MV-4-11 (cell line): Measurements from ENCODE around the gene PANX2.
"Not testable (repeated sequence)": the region's sequence is repeated elsewhere in the genome, so short reads cannot be mapped to it uniquely, and the experiment has no call there.

ENCODE experiments used
- DNase-seq: peaks from one replicate; lab custom pipeline; 2025; lab: John Stamatoyannopoulos, UW

Gene PANX2

DNA sequence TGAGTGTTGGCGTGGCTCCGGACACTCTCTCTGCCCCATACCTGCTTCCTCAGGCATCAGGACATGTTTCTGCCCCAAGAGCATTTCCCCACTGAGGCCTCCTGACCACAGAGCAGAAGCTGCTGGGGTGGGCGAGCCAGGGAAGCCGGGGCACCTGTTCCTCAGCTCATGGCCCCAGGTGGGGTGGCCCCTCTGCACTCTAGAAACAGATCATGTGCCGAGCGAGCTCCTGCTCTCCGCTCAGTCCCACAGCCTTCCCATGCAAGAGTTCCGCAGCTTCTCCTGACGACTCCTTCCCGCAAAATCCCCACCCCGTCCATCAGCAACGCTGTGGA lies 22.4 kb upstream of the PANX2 start:
- DNase-seq, result no peak

- DNase-seq, result peak; percentile 76
Observed at GRCh38 chr22:50148991-50149721, 21.4 kb upstream of the PANX2 start.

DNA sequence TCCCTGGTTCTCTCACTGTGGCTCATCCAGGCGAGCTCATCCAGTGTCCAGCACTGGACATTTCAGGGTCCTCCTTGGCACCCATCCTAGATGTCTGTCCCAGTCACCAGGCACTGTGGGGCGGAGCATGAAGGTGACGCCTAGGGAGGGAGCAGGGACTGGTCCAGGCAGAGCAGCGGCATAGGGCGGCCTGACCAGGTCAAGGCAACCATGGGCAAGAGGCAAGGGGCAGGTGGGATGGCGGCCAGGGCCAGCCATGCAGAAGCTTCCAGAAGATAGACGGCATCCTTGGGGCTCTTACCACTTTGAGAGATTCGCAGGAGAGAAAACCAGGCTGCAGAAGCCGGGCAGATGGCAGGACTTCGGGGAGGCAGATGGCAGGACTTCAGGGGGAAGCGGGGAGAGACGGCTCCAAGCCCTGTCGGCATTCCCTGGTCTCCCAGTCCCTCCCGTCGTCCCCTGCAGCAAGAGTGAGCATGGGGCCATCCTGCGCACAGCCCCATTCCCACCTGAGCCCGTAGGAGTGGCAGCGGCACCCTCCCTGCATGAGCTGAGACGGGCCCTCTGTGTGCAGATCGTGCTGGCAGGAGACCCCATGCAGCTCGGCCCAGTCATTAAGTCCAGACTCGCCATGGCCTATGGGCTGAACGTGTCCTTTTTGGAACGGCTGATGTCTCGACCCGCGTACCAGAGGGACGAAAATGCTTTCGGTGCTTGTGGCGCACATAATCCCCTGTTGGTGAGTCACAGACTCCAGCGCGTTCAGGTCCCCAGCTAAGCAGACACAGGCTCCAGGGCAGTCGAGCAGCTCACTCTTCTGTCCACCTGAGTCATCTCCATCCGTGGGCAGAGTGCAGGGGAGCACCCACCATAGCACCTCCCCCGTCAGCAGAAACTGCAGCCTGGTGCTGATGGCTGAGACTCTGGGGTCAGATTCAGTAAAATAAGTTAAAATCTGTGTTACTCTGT lies 20.1 kb upstream of the PANX2 start:
- DNase-seq, result peak; percentile 51

DNA sequence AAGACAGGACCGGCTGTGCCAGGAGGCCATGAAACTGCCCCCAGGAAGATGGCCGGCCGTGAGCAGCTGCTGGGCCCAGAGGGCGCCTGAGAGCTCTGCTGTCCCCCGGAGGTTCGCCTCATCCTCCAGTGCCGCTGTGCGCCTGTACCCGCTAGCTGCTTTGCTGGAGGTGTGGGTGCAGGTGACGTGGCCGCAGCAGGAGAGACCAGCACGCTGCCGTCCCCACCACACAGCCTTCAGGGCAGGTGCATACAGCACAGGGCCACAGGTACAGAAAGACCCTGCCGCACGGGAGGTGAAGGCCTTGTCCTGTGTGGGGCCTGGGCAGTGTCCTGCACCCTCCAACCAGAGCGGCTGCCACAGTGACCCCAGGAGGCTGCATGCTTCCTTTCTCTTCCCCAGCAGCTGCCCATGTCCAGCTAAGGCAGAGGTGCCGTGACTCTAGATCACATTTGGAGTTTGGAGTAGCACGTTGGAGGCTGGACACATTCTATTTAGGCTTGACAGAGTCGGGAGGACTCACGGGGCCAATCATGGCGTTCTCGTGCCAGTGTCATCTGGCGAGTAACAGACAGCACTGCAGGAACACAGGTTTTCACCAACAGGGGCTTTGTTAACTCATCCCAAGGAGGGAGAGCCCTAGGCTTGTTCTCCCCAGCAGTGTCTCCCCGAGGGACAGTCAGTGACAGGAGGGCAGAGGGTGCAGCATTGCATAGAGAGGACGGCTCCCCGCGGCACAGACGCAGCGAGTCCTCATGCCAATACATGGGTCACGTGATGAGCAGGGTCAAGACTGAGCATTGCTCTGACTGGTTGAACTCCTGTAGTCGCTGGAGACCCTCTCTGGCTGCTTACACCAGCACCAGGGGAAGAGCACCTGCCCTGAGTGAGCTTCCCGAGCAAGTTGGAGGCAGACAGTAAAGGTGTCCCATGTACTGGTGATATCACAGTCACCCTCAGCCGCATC lies 18.7 kb upstream of the PANX2 start:
- no peak for DNase-seq

GRCh38 chr22:50153056-50153755 lies 17.3 kb upstream of the PANX2 start:
- DNase-seq, result no peak

- DNase-seq, result no peak
Observed at GRCh38 chr22:50153756-50154140, 16.8 kb upstream of the PANX2 start.

DNA sequence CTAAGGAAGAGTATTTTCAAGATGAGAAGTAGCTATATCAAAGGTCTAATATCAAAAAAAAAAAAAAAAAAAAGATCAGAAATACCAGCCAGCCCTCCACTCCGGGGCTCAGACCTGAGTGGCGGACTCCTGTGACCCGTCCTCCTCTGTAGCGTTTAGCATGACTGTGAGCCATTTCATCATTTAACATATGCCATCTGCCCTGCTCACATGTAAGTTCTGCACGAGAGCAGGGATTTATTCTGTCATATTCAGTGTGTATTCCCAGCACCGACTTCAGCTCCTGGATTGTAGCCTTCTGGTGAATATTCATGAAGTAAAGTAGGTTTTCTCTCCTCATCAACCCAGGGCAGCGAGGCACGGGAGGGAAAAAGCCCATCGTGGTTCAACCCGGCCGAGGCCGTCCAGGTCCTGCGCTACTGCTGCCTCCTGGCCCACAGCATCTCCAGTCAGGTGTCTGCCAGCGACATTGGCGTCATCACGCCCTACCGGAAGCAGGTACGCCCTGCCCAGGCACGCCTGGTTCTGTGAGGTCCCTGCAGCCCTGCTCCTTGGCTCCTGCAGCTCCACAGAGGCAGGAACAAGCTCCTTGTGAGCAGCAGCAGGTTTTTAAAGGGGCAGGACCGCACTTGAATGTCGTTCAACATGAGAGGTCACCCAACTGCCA lies 12.7 kb upstream of the PANX2 start:
- DNase-seq, result no peak

GRCh38 chr22:50160947-50161346 lies 9.6 kb upstream of the PANX2 start:
- no peak for DNase-seq

GRCh38 chr22:50161508-50162390 lies 8.8 kb upstream of the PANX2 start:
- DNase-seq, result no peak

GRCh38 chr22:50162391-50162956 lies 8.1 kb upstream of the PANX2 start:
- DNase-seq, result peak; percentile 43

- no peak for DNase-seq
Observed at GRCh38 chr22:50165436-50166123, 5.0 kb upstream of the PANX2 start.

DNA sequence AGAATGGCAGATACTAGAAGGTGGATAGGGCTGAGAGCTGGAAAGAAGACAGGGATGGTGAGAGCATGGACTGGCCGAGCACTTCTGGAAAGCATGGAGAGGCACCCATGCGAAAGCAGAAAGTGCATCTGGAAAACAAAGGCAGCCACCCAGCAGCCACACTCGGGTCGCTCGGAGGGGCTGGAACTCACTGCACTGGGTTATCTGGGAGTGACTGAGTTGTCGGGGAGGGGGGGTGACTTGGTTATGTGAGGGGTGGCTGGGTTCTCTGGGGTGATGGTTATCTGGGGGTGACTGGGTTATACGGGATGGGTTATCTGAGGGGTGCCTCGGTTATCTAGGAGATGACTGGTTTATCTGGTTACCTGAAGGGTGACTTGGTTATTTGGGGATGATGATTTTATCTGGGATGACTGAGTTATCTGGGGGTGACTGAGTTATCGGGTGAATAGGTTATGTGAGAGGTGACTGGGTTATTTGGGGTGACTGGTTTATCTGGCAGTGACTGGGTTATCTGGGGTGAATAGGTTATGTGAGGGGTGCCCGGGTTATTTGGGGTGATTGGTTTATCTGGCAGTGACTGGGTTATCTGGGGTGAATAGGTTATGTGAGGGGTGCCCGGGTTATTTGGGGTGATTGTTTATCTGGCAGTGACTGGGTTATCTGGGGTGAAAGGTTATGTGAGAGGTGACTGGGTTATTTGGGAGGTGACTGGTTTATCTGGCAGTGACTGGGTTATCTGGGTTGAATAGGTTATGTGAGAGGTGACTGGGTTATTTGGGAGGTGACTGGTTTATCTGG lies 2.6 kb upstream of the PANX2 start:
- no peak for DNase-seq

- not testable (repeated sequence) for DNase-seq
Observed at GRCh38 chr22:50168490-50169180, 1.9 kb upstream of the PANX2 start.

- DNase-seq, result no peak
Observed at GRCh38 chr22:50169181-50169759, 1.3 kb upstream of the PANX2 start.

GRCh38 chr22:50169774-50170341 lies 673 bp upstream of the PANX2 start:
- no peak for DNase-seq

DNA sequence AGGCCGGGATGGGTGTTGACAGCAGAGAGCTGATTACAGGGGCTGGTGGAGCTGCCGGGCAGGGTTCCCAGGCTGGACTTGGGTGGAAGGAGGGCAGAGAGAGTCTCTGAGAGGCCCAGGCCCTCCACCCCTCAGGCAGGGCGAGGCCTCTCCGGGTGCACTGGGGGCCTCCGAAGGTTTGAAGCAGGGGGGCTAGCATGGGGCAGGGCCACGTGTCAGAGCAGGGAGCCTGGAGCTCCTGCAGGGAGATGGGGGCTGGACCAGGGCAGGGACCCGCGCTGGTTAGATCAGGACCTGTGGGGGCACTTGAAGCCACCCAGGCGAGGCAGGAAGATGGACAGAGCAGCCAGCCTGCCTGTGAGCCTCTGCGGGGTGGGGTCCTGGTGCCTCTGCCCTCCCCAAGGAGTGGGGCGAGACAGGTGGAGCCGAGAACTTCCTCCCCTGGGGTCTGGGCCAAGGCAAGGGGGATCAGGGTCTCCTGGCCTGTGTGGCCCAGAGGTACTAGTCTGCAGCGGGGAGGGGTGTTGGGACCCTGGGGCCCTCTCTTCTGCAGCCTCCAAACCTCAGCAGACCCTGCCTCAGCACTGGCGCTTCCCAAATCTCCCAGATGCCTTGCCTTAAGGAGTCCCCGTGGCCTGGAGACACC lies 911 bp downstream of the PANX2 start:
- DNase-seq, result no peak
